ENCODE results near the gene HCCS. TPM values are rescaled to one million over a fixed set of nuclear protein-coding genes. Genes with fewer than 3 reads are reported as not detected.
"Not testable (repeated sequence)": the region's sequence is repeated elsewhere in the genome, so short reads cannot be mapped to it uniquely, and the experiment has no call there.

The HCCS gene
- polyA plus RNA-seq, 6 donors from 2014 or later, result 22.8 to 39.2 (median 30.4) TPM

- Mint-ChIP-seq H3K4me3 (no peak overlapping the region), H3K9me3 (peaks cover 0 to 4% (median 0%) of the 10 kb centered on the region in 7 donors), H3K27ac (no peak overlapping the region), H3K4me1 (no peaks in the 10 kb centered on the region), H3K27me3 (no peaks in the 10 kb centered on the region), H3K36me3 (no peaks in the 10 kb centered on the region)
- DNase-seq, result no peak
- no peak for ATAC-seq (ENCODE audit: low read depth in 2 of 2)
Measured at GRCh38 chrX:11103751-11104150, 7.4 kb upstream of the HCCS start.

- Mint-ChIP-seq H3K9me3 (peaks cover 0 to 4% (median 0%) of the 10 kb centered on the region in 7 donors), H3K4me3 (no peak overlapping the region), H3K27me3 (no peaks in the 10 kb centered on the region), H3K36me3 (no peaks in the 10 kb centered on the region), H3K27ac (no peak overlapping the region), H3K4me1 (no peaks in the 10 kb centered on the region)
- no peak for DNase-seq
- no peak for ATAC-seq (ENCODE audit: low read depth in 2 of 2)
Measured at GRCh38 chrX:11105080-11105479, 6.1 kb upstream of the HCCS start.

GRCh38 chrX:11108253-11108941 lies 2.7 kb upstream of the HCCS start:
- no peaks in the 10 kb centered on the region for H3K27me3 Mint-ChIP-seq
- no peak overlapping the region for H3K27ac Mint-ChIP-seq
- ATAC-seq (ENCODE audit: low read depth in 2 of 2), result no peak
- no peak overlapping the region for H3K4me3 Mint-ChIP-seq
- peaks cover 4 to 22% (median 18%) of the 10 kb centered on the region in 3 donors for H3K4me1 Mint-ChIP-seq
- H3K9me3 Mint-ChIP-seq, result peaks cover 0 to 1% (median 0%) of the 10 kb centered on the region in 7 donors
- H3K36me3 Mint-ChIP-seq, result no peaks in the 10 kb centered on the region
- DNase-seq, result no peak

DNA sequence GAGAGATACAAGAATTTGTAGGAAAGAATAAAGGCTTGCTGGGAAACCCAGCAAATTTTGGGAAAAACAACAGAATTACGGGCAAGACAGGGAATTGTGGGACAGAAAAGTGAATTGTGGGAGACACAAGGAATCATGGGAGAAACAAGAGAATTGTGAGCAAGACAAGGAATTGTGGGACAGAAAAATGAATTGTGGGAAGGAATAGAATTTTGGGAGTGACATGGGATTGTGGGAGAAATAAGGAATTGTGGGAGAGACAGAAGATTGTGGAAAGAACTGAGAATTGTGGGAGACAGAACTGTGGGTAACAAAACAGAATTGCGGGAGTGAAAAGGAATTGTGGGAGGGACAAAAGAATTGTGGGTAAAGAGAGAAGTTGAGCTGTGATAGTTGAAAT lies 1.2 kb upstream of the HCCS start:
- H3K36me3 Mint-ChIP-seq, result peaks cover 0 to 2% of the 10 kb centered on the region in 2 donors
- H3K4me3 Mint-ChIP-seq, result no peak overlapping the region
- peaks cover 0 to 4% (median 0%) of the 10 kb centered on the region in 7 donors for H3K9me3 Mint-ChIP-seq
- peaks cover 14 to 36% (median 28%) of the 10 kb centered on the region in 3 donors for H3K4me1 Mint-ChIP-seq
- DNase-seq (no peak), ATAC-seq (ENCODE audit: low read depth in 2 of 2) (no peak)
- H3K27ac Mint-ChIP-seq, result no peak overlapping the region
- H3K27me3 Mint-ChIP-seq, result no peaks in the 10 kb centered on the region

GRCh38 chrX:11111947-11112346 lies 815 bp downstream of the HCCS start:
- no peaks in the 10 kb centered on the region for H3K27me3 Mint-ChIP-seq
- DNase-seq, result peak; percentile 1
- peaks cover 0 to 4% (median 0%) of the 10 kb centered on the region in 7 donors for H3K9me3 Mint-ChIP-seq
- ATAC-seq (ENCODE audit: low read depth in 2 of 2), result no peak
- peaks cover 0 to 7% of the 10 kb centered on the region in 2 donors for H3K36me3 Mint-ChIP-seq
- H3K27ac Mint-ChIP-seq, result peak overlapping the region in 3 of 6 donors; percentile 96 to 98 (median 96)
- peak overlapping the region in 3 of 8 donors; percentile 88 to 96 (median 95) for H3K4me3 Mint-ChIP-seq
- H3K4me1 Mint-ChIP-seq, result peaks cover 14 to 36% (median 28%) of the 10 kb centered on the region in 3 donors

DNA sequence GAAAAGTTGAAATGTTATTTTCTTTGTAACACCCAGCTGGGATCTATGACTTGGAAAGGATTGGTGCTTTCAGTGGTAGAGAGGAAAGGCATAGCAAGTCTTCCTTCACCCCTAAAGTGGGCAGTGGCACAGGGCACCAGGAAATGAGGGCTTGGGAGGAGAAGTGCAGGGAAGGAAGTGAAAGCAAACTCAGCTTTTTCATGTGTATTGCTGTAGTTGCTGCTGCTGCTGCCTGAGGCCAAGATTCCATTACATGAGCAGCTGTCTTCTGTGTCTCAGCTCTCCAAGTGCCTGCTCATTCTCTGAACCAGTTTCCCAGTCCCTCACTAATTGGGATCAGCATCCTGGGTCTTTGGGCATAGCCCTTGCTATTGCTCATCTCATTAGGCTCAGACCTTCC lies 2.6 kb downstream of the HCCS start:
- H3K4me1 Mint-ChIP-seq, result peaks cover 14 to 36% (median 28%) of the 10 kb centered on the region in 3 donors
- peak overlapping the region in 7 of 8 donors; percentile 12 to 66 (median 57) for H3K4me3 Mint-ChIP-seq
- no peaks in the 10 kb centered on the region for H3K27me3 Mint-ChIP-seq
- peaks cover 0 to 3% (median 0%) of the 10 kb centered on the region in 7 donors for H3K9me3 Mint-ChIP-seq
- ATAC-seq (ENCODE audit: low read depth in 2 of 2), result peak; percentile 24
- H3K36me3 Mint-ChIP-seq, result peaks cover 0 to 7% of the 10 kb centered on the region in 2 donors
- peak overlapping the region in 5 of 6 donors; percentile 44 to 96 (median 79) for H3K27ac Mint-ChIP-seq
- DNase-seq, result peak; percentile 23

GRCh38 chrX:11117745-11118144 lies 6.6 kb downstream of the HCCS start:
- DNase-seq (no peak), ATAC-seq (ENCODE audit: low read depth in 2 of 2) (no peak)
- no peak overlapping the region for H3K27ac Mint-ChIP-seq
- peaks cover 6 to 7% of the 10 kb centered on the region in 2 donors for H3K36me3 Mint-ChIP-seq
- no peak overlapping the region for H3K4me3 Mint-ChIP-seq
- H3K4me1 Mint-ChIP-seq, result peaks cover 11 to 26% (median 12%) of the 10 kb centered on the region in 3 donors
- peaks cover 0 to 3% (median 0%) of the 10 kb centered on the region in 7 donors for H3K9me3 Mint-ChIP-seq
- no peaks in the 10 kb centered on the region for H3K27me3 Mint-ChIP-seq

DNA sequence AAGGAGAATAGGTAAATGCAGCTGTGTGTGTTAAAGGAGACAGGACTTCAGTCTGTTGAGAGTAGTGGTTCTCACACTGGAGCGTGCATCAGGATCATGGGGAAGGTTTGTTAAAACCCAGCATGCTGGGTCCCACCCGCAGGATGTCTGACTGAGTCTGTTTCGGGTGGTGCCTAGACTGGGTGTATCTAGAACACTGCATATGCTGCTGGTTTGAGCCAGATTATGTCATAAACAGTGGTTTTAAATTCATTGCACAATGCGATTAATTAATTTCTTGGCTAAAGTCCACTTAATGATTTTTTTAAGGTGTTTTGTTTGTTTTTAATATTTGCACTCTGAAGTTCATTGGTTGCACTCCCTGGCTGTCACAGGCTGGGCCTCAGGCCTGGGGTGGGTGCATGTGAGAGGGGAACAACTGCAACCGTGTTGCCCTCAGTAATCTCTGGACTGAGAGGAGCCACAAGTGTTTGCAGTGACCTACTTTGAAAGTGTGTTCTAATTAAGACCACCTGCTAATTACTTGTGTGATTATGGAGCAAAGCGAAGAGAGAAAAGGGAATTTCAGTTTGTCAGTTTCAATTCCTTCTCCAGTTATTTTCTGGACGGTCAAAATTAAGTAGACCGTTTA lies 8.3 kb downstream of the HCCS start:
- Mint-ChIP-seq H3K36me3 (peaks cover 6 to 7% of the 10 kb centered on the region in 2 donors), H3K27ac (peak overlapping the region in 3 of 6 donors; percentile 5 to 63 (median 27)), H3K4me1 (peaks cover 0 to 9% (median under 1%) of the 10 kb centered on the region in 3 donors), H3K27me3 (no peaks in the 10 kb centered on the region), H3K9me3 (peaks cover 0 to 4% (median 0%) of the 10 kb centered on the region in 7 donors), H3K4me3 (no peak overlapping the region)
- DNase-seq (no peak), ATAC-seq (ENCODE audit: low read depth in 2 of 2) (no peak)

DNA sequence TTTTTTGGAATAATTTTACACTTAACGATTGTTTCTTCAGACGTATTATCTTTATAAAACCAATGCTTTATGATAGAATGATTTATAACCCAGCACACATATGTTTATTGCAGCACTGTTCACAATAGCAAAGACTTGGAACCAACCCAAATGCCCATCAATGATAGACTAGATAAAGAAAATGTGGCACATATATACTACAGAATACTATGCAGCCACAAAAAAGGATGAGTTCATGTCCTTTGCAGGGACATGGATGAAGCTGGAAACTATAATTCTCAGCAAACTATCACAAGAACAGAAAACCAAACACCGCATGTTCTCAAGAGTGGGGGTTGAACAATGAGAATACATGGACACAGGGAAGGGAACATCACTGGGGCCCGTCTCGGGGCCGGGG lies 12.0 kb downstream of the HCCS start:
- not testable (repeated sequence) for H3K27ac Mint-ChIP-seq; DNase-seq; H3K27me3 Mint-ChIP-seq; ATAC-seq (ENCODE audit: low read depth in 2 of 2); H3K9me3 Mint-ChIP-seq; H3K4me1 Mint-ChIP-seq; H3K36me3 Mint-ChIP-seq; H3K4me3 Mint-ChIP-seq

DNA sequence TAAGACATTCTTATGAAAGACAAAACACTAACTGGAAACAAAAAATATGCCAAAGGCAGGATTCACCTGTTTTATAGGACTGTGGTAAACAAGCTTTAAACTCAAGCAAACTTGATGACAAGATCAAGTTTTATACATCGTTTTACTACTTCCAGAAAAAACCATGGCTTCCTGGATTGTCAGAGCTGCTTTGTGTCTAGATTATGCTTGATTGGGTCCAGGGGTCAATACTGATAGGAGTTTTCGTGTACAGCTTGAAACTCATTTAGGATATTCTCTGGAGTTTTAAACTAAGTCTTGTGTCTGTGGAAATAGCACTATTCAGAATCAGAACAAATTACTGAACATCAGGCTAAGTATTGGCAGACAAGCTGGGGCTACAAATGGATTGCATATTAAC lies 13.0 kb downstream of the HCCS start:
- ATAC-seq (ENCODE audit: low read depth in 2 of 2) (no peak), DNase-seq (no peak)
- H3K36me3 Mint-ChIP-seq, result peaks cover under 1 to 13% of the 10 kb centered on the region in 2 donors
- H3K27ac Mint-ChIP-seq, result no peak overlapping the region
- no peak overlapping the region for H3K4me3 Mint-ChIP-seq
- H3K4me1 Mint-ChIP-seq, result peaks cover 0 to 1% (median 0%) of the 10 kb centered on the region in 3 donors
- H3K27me3 Mint-ChIP-seq, result no peaks in the 10 kb centered on the region
- H3K9me3 Mint-ChIP-seq, result peaks cover 0 to 5% (median 4%) of the 10 kb centered on the region in 7 donors

DNA sequence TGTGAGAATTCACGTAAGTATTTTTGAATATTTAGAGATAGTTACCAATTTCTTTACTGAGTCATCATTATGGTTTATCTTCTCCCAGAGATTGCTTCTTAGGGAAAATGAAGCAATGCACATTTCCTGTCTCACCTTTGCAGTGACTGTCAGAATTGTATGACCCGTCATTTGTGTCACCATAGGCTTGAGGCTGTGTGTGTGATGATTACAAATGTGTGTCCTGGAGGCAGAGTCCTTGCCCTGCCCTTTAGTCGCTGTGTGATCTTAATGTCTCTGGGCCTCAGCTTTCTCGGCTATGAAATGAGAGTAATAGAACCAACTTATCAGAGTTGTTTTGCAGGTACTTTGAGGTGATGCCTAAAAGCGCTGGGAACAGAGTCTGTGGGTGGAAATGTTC lies 13.9 kb downstream of the HCCS start:
- Mint-ChIP-seq H3K36me3 (peaks cover 3 to 13% of the 10 kb centered on the region in 2 donors), H3K4me3 (no peak overlapping the region), H3K4me1 (no peaks in the 10 kb centered on the region), H3K9me3 (peaks cover 0 to 5% (median 4%) of the 10 kb centered on the region in 7 donors), H3K27me3 (no peaks in the 10 kb centered on the region), H3K27ac (no peak overlapping the region)
- DNase-seq (no peak), ATAC-seq (ENCODE audit: low read depth in 2 of 2) (no peak)

- DNase-seq (no peak), ATAC-seq (ENCODE audit: low read depth in 2 of 2) (no peak)
- H3K9me3 Mint-ChIP-seq, result peaks cover 0 to 5% (median 2%) of the 10 kb centered on the region in 7 donors
- no peak overlapping the region for H3K4me3 Mint-ChIP-seq
- H3K4me1 Mint-ChIP-seq, result no peaks in the 10 kb centered on the region
- H3K36me3 Mint-ChIP-seq, result peaks cover 3 to 7% of the 10 kb centered on the region in 2 donors
- no peaks in the 10 kb centered on the region for H3K27me3 Mint-ChIP-seq
- peak overlapping the region in 1 of 6 donors; percentile 7 for H3K27ac Mint-ChIP-seq
Measured at GRCh38 chrX:11129534-11130105, 18.5 kb downstream of the HCCS start.

GRCh38 chrX:11130136-11130535 lies 19.0 kb downstream of the HCCS start:
- Mint-ChIP-seq H3K9me3 (peaks cover 0 to 5% (median 2%) of the 10 kb centered on the region in 7 donors), H3K27me3 (no peaks in the 10 kb centered on the region), H3K27ac (no peak overlapping the region), H3K4me1 (no peaks in the 10 kb centered on the region), H3K4me3 (no peak overlapping the region), H3K36me3 (peaks cover 3 to 7% of the 10 kb centered on the region in 2 donors)
- DNase-seq (no peak), ATAC-seq (ENCODE audit: low read depth in 2 of 2) (no peak)
